ENCODE measurements around the gene CCDC106.

DNA sequence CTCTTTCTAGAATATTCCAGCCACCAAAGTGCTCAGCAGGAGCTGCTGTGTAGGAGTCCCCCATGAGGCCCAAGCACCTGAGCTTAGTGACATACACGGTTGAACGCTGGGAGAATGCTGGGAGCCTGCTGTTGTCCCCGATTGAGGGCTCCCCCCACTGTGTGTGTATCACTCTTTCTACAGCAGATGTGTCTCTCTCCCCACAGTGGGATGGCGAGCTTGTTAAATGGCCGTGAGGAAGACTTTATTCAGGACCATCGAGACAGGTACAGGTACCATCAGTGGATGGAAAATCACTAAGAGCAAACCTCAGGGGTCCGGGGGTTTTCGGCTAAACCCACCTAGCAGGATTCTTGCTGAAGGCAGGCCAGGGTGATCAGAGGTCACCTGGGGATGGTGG is 49.7 kb downstream of the CCDC106 start:
- TF ChIP-seq ZNF629 (tag by site-specific recombination; IDR thresholded peaks at IDR 0.05) (no peak), GLI4 (tag by site-specific recombination; IDR thresholded peaks at IDR 0.05) (no peak), ZBTB1 (tag by site-specific recombination; IDR thresholded peaks at IDR 0.05) (no peak), CTCF (tag by site-specific recombination; IDR thresholded peaks at IDR 0.05) (no peak), GLIS1 (tag by site-specific recombination; IDR thresholded peaks at IDR 0.05) (no peak)
